ENCODE measurements around the gene NDUFS5.

NDUFS5 gene

GRCh38 chr1:38991638-38992411, 34.3 kb upstream of the NDUFS5 start:
- no peak for TF ChIP-seq CEBPB (IDR thresholded peaks at IDR 0.05)
- no peak for TF ChIP-seq YY1 (IDR thresholded peaks at IDR 0.05; ENCODE audit: low read depth)
- TF ChIP-seq FOXM1 (IDR thresholded peaks at IDR 0.05; ENCODE audit: borderline replicate concordance, low read depth), result no peak
- no peak for TF ChIP-seq USF1 (IDR thresholded peaks at IDR 0.05)
- no peak for TF ChIP-seq ZBTB7A (IDR thresholded peaks at IDR 0.05; ENCODE audit: low read depth)
- TF ChIP-seq CREB1 (IDR thresholded peaks at IDR 0.05; ENCODE audit: low read depth), result no peak

- TF ChIP-seq CEBPB (IDR thresholded peaks at IDR 0.05) (no peak), EP300 (IDR thresholded peaks at IDR 0.05; ENCODE audit: borderline replicate concordance) (no peak), REST (IDR thresholded peaks at IDR 0.05; ENCODE audit: low read depth) (no peak), TEAD4 (IDR thresholded peaks at IDR 0.05) (no peak), CREB1 (IDR thresholded peaks at IDR 0.05; ENCODE audit: low read depth) (no peak), FOXM1 (IDR thresholded peaks at IDR 0.05; ENCODE audit: borderline replicate concordance, low read depth) (no peak), YY1 (IDR thresholded peaks at IDR 0.05; ENCODE audit: low read depth) (no peak), TCF12 (IDR thresholded peaks at IDR 0.05; ENCODE audit: low read depth) (no peak), USF1 (IDR thresholded peaks at IDR 0.05) (no peak), NFIC (IDR thresholded peaks at IDR 0.05) (no peak), EGR1 (IDR thresholded peaks at IDR 0.05) (no peak), MAX (IDR thresholded peaks at IDR 0.05) (no peak), RAD21 (IDR thresholded peaks at IDR 0.05; ENCODE audit: low read depth) (no peak), TAF1 (IDR thresholded peaks at IDR 0.05; ENCODE audit: low read depth) (no peak)
Observed at GRCh38 chr1:38992412-38993111, 33.6 kb upstream of the NDUFS5 start.

GRCh38 chr1:38994196-38994595, 32.0 kb upstream of the NDUFS5 start:
- TF ChIP-seq CREB1 (IDR thresholded peaks at IDR 0.05; ENCODE audit: low read depth) (no peak), NFIC (IDR thresholded peaks at IDR 0.05) (no peak), TAF1 (IDR thresholded peaks at IDR 0.05; ENCODE audit: low read depth) (no peak), CEBPB (IDR thresholded peaks at IDR 0.05) (no peak), USF1 (IDR thresholded peaks at IDR 0.05) (no peak), ZBTB7A (IDR thresholded peaks at IDR 0.05; ENCODE audit: low read depth) (no peak)

GRCh38 chr1:38997034-38997900, 28.9 kb upstream of the NDUFS5 start:
- TF ChIP-seq CREB1 (IDR thresholded peaks at IDR 0.05; ENCODE audit: low read depth) (no peak), ZBTB7A (IDR thresholded peaks at IDR 0.05; ENCODE audit: low read depth) (no peak), MAX (IDR thresholded peaks at IDR 0.05) (no peak), YY1 (IDR thresholded peaks at IDR 0.05; ENCODE audit: low read depth) (no peak), REST (IDR thresholded peaks at IDR 0.05; ENCODE audit: low read depth) (no peak), TAF1 (IDR thresholded peaks at IDR 0.05; ENCODE audit: low read depth) (no peak), TEAD4 (IDR thresholded peaks at IDR 0.05) (no peak), USF1 (IDR thresholded peaks at IDR 0.05) (no peak), EGR1 (IDR thresholded peaks at IDR 0.05) (no peak), RAD21 (IDR thresholded peaks at IDR 0.05; ENCODE audit: low read depth) (no peak), TCF12 (IDR thresholded peaks at IDR 0.05; ENCODE audit: low read depth) (no peak), NFIC (IDR thresholded peaks at IDR 0.05) (no peak), EP300 (IDR thresholded peaks at IDR 0.05; ENCODE audit: borderline replicate concordance) (no peak), CEBPB (IDR thresholded peaks at IDR 0.05) (no peak), FOXM1 (IDR thresholded peaks at IDR 0.05; ENCODE audit: borderline replicate concordance, low read depth) (no peak)

Measured in Ishikawa (cell line).